ENCODE data around the gene LCLAT1.

- TF ChIP-seq CTCF (IDR thresholded peaks at IDR 0.05; ENCODE audit: low read depth, low read length, poor library complexity, severe bottlenecking) (no peak), EZH2phosphoT487 (IDR thresholded peaks at IDR 0.05; ENCODE audit: borderline replicate concordance, low read length) (no peak)
Measured at GRCh38 chr2:30661173-30662107, 214.4 kb downstream of the LCLAT1 start.

Measured in DOHH2 (cell line).